NB4 (cell line): ENCODE data around the gene IFT122.

Source experiments
- CTCF ChIP-seq: IDR thresholded peaks from one replicate; pipeline ENCODE4 v1.5.1; 2012; ENCODE audit warnings: low read depth, low read length
- MAX ChIP-seq: IDR thresholded peaks from 2 replicates; pipeline ENCODE4 v1.6.1; 2011; ENCODE audit warnings: low read depth, low read length
- MYC ChIP-seq: IDR thresholded peaks from 2 replicates; pipeline ENCODE4 v1.6.1; 2011; ENCODE audit warnings: low read depth, low read length
- POLR2A ChIP-seq: IDR thresholded peaks from 2 replicates; pipeline ENCODE4 v1.6.1; 2011; ENCODE audit warnings: mild to moderate bottlenecking; ENCODE audit not compliant: insufficient read length; ENCODE audit errors: extremely low read depth

- TF ChIP-seq CTCF (no peak), MAX (no peak), POLR2A (no peak), MYC (no peak)
Observed at GRCh38 chr3:129562803-129563202, 122.8 kb downstream of the IFT122 start.
